Stimulated activated CD8-positive, alpha-beta memory T cell treated with anti-CD3 and anti-CD28 coated beads, Interleukin-15, amount 100 ng/mL, for 4 hours (primary cell): ENCODE results near the gene DPP3.

Source experiments
- DNase-seq, 2 donors: peaks; one replicate each; pipeline ENCODE4 v3.0.0-alpha.2; 2020; ENCODE audit warnings: low read depth in 2 of 2

DPP3 gene

DNA sequence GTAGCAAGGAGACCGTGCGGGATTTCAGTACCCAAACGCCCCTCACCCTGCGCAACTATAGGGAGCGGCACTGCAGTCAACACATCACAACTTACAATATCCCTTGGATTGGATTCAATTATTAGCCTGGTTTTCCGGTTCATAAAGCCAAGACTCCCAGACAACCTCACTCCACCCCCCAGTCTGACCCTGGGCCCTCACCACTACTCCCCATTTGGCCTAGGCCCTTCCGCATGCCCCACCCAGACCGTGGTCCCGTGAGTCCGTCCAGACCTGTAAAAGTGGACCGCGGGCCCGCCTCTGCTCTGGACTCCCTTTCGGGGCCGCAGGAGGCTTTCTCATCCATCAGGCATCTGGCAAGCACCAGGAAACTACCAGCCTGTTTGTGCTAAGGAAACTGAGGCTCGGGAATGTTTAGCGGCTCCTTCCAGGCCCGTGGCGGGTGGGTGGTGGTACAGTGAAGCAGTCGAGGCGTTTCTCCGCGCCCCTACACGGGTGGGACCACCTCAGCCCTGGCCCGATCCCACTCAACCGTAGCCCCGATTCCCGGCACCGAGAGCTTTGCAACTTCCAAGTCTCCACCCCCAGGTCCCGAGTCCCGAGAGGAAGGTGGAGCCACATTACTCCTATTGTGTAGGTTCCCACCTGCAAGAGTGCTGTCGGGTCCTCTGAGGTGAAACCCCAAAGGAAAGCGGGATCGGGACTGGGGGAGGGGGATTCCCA is 679 bp upstream of the DPP3 start:
- no peak for DNase-seq

DNA sequence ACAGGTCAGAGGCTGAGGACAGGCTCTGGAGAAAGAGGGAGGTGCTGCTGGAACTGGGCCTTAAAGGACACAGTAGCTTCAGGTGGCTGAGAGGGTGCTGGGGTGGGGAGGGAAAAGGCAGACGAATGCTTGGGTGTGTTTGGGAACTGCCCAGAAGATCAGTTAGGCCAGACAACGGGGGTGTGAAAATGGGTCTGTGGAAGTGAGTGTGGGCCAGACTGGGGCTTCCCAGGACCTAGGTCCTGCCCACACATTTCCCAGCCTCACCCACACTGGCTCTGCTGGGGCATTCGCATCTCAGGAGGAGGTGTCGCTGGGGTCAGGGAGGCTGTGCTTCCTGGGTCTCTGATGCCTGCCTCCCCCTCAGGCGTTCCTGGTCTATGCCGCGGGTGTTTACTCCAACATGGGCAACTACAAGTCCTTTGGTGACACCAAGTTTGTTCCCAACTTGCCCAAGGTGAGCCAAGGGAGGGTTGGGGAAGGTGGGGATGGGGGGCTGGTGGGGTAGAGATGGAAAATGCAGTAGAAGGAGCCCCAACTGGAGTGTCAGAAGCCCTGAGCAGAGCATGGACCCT is 4.7 kb downstream of the DPP3 start:
- no peak for DNase-seq

DNA sequence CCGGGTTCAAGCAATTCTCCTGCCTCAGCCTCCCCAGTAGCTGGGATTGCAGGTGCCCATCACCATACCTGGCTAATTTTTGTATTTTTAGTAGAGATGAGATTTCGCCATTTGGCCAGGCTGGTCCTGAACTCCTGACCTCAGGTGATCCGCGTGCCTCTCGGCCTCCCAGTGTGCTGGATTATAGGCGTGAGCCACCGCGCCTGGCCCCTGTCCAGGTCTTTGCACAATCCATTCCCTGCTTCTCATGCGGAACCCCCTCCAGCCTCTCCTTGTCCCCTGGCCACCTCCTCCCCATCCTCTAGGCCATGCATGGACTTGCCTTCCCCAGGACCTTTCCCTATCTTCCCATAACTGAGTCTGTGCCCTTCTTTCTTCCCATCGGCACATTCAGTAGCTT is 8.7 kb downstream of the DPP3 start:
- DNase-seq, result no peak

DNA sequence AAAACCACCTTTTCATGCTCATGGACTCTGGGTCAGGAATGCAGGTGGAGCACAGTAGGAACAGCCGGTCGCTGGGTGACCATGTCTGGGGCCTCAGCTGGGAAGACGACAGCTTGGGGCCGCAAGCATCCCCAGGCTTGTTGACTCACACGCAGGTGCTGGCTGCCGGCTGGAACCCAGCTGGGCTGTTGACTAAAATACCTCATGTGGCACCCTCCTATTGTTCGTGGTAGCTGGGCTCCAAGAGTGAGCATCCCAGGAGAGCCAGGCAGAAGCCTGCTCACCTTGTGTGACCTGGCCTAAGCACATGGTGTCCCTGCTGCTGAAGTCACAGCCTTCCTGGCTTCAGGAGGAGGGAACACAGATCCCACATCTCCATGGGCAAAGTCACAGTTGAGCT is 9.4 kb downstream of the DPP3 start:
- no peak for DNase-seq

DNA sequence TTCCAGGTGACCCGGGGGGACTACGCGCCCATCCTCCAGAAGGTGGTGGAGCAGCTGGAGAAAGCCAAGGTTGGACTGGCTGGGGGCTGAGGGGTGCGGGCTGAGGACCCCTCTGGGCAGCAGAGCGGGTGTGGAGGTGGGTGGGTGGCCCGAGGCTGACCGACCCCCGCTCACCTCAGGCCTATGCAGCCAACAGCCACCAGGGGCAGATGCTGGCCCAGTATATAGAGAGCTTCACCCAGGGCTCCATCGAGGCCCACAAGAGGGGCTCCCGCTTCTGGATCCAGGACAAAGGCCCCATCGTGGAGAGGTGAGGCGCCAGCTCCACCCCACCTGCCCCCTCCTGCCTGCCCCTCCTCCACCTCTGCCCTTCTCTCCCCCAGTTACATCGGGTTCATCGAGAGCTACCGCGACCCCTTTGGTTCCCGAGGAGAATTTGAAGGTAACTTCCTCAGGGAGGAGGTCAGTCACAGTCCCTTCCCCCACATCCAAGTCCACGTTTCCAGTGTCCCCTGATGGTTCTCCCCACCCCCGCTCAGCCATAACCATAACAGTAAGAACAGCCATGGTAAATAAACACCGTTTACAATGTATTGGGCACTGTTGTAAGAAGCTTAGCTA is 11.2 kb downstream of the DPP3 start:
- DNase-seq, result no peak

DNA sequence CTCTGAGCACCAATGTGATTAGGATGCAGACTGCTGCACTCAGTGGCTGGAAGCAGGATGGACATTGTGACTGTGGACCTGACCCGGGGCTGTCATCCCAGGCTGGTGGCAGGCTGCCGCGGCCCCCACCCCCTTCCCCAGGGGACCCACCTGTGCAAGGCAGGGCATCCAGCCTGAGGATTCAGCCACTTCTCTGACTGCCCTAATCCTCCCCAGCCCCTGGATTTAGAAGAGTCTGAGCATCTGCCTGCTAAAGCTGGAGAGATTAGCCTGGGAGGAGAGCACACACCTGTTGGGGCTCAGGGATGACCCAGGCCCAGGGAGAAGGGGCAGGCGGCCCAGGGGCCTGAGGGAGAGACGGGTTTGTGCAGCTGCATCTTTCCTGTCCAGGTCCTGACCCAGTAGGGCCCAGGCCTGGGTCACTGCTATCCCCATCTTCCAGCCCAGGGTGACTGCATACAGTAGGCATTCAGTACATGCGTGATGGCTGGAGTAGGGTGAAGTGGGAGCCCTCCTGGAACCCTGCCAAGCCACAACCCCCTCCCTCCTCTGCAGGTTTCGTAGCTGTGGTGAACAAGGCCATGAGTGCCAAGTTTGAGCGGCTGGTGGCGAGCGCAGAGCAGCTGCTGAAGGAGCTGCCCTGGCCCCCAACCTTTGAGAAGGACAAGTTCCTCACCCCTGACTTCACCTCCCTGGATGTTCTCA is 12.1 kb downstream of the DPP3 start:
- DNase-seq, result no peak

DNA sequence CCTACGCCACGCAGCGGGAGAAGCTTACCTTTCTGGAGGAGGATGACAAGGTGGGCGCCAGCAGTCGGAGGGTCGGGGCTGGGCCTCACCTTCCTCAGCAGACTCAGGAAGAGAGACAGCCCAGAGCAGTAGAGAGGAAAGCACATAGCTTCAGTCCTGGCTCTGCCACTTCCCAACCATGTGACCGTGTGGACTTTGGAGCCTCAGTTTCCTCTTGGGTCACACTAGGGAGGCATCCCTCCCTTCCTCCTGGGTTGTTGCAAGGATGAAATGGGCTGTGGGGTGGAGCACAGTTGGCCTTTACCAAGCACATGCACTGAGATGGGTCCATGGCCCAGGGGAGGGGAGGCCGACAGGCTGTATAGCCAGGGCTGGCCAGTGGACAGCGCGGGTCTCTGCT is 12.9 kb downstream of the DPP3 start:
- DNase-seq, result no peak

DNA sequence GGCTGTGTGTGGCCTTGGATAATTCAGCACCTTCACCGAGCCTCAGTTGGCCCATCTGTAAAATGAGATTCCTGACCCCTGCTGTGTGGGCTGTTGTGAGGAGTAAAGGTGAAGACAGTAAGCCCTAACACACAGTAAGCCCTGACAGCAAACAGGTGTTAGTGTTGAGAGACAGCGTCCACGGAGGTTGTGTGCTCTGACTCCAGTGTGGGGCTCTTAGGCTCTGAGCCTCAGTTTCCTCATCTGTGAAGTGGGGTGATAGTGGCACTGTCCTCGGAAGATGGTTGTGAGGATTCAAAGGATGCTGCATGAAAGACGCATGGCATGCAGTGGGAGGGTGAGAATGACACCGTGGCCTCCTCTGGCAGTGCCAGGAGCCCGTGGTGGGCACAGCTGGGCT is 14.2 kb downstream of the DPP3 start:
- DNase-seq, result no peak

DNA sequence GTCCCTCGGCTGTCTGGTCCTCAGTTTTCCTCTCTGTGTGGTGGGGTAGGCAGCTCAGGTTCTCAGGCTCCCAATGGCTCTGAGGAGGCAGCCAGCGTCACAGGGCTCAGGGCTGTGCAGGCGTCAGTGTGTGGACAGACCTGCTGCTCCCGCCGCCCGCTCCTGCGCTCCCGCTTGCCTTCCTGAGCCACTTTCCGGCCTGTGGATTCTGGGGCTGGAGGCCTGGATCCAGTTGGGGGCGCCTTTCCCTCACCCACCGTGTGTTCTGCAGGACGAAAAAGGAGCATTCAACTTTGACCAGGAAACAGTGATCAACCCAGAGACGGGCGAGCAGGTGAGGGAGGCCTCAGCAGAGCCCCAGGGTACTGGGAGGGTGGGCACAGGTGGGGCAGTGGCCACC is 14.7 kb downstream of the DPP3 start:
- DNase-seq, result no peak

DNA sequence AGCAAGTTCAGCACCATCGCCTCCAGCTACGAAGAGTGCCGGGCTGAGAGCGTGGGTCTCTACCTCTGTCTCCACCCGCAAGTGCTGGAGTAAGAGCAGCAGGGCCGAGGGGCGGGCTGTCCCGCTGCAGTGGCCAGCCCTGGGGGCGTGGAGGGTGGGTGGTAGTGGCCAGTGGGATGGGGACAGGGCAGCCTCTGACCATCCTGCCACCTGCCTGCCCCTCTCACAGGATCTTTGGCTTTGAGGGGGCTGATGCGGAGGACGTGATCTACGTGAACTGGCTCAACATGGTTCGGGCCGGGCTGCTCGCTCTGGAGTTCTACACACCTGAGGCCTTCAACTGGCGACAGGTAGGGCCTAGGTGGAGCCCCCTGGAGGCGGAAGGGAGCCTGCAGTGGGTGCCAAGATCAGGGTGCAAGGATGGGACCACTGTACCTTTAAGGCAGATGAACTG is 15.2 kb downstream of the DPP3 start:
- DNase-seq, result no peak

DNA sequence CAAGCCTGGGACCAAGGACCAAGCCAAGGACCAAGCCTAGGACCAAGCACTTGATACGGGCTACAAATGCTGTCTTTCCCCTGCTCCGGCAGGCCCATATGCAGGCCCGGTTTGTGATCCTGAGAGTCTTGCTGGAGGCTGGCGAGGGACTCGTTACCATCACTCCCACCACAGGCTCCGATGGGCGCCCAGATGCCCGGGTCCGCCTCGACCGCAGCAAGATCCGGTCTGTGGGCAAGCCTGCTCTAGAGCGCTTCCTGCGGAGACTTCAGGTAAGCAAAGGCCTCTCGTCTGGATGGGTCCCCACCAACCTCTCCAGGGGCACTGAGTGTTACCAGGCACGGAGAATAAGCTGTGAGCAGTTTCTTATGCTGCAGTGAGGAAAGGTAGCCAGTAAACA is 17.0 kb downstream of the DPP3 start:
- no peak for DNase-seq

DNA sequence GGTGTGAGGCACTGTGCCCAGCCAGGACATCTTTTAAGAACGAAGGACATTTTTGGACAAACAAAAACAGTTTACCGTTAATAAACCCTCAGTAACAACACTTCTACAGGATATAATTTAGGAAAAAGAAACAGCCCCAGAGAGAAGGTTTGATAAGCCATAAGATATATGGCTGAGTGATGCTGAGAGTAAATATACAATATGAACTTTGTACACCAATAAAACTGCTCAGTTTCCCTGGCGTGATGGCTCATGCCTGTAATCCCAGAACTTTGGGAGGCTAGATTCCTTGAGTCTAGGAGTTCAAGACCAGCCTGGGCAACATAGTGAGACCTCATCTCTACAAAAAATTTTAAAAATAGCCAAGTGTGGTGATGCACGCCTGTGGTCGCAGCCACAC is 18.3 kb downstream of the DPP3 start:
- DNase-seq, result no peak

DNA sequence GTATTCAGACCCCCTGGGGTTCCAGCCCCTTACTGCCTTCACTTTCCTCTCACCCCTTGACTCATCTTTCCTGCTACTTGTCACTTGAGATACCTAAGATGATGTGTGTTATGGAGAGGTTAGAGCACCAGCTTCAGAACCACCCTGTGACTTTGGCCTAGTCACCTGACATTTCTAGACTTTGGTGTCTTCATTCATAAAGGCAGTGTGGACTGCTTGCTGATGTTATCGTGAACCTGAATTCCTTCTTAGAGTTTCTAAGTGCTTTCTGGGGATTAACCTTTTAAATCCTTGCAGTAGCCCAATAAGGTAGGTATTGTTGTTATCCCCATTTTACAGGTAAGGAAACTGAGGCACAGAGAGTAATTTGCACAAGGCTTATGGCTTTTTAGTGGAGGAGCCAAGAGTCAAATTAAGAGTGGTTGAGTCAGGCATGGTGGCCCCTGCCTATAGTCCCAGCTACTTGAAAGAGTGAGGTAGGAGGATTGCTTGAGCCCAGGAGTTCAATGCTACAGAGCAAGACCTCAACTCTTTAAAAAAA is 25.1 kb downstream of the DPP3 start:
- DNase-seq, result no peak

DNA sequence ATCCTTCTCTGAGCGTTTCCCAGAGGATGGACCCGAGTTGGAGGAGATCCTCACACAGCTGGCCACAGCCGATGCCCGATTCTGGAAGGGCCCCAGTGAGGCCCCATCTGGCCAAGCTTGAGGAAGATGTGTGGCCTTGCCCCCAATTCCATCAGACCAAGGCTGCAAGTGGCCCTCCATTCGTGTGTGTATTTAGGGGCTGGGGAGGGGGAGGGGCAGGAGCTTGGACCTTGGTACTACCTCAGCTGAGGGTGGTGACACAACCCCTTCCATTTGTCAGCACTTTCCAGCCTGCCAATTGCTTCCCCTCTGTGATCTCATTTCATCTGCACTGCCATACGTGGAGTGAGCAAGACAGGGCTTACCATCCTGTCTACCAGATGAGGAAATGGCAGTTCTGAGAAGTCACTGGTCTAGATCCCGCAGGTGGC is 28.9 kb downstream of the DPP3 start:
- no peak for DNase-seq

DNA sequence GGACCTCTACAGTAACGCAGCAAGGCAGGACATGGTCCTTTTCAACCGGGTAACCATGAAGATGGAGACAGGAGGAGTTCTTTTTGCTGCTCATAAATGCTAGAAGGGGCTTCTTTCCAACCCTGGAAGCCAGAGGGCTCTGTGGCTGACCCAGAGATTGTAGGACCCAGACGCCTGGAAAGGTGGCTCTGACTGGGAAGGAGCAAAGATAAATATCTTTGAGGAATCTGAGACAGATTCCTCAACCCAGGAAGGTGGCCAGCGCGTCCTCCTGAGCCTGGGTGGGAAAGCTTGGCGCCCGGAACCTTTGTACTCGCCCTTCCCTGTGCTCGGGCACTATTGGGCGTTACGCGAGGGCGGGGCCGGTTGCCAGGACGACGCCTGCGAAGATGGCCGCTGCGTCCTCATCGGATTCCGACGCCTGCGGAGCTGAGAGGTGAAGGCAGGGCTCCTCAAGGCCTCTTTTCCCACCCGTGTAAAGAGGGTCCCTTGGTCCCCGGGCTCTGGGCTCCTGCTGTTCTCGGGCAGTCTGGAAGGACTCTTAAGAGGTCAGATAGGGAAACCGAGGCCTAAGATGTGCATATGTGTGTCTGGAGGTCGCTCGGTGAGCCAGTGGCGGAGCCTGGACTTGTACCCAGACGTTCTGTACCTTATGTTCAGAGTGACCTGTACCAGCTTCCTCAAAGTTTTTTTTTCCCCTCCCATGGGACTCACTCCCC is 30.2 kb downstream of the DPP3 start, which contains the start of gene BBS1:
Gene BBS1, plus strand, starts transcription at position 365 of the 719 bp plus-strand sequence. Its CDS starts 25 bp downstream, at position 390.
- peak; percentile 50 to 52 for DNase-seq

DNA sequence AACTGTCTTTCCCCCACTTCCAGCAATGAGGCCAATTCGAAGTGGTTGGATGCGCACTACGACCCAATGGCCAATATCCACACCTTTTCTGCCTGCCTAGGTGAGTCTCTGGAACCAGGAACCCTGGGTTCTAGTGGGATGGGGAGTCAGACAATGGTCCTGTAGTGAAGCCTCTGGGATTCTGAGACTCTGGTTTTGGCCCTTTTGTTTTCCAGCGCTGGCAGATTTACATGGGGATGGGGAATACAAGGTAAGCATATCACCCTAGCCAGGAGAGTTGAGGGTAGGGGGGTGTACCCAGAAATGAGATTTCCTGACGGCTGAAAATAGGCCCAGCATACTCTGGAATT is 30.7 kb downstream of the DPP3 start:
- DNase-seq, result no peak

DNA sequence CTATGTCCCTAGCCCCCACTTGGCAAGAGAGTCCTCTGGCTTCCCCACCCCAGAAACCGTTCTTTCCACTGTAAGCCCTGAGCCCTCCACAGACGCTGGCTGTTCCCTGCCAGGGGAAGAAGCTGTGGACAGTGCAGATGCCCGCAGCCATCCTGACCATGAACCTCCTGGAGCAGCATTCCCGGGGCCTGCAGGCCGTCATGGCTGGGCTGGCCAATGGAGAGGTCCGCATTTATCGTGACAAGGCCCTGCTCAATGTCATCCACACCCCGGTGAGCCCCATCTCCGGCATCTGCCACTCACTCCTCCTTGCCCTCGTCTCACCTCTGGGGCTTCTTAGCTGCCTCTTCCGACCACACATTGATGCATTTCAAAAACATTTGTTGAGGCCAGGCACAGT is 43.4 kb downstream of the DPP3 start:
- DNase-seq, result no peak

DNA sequence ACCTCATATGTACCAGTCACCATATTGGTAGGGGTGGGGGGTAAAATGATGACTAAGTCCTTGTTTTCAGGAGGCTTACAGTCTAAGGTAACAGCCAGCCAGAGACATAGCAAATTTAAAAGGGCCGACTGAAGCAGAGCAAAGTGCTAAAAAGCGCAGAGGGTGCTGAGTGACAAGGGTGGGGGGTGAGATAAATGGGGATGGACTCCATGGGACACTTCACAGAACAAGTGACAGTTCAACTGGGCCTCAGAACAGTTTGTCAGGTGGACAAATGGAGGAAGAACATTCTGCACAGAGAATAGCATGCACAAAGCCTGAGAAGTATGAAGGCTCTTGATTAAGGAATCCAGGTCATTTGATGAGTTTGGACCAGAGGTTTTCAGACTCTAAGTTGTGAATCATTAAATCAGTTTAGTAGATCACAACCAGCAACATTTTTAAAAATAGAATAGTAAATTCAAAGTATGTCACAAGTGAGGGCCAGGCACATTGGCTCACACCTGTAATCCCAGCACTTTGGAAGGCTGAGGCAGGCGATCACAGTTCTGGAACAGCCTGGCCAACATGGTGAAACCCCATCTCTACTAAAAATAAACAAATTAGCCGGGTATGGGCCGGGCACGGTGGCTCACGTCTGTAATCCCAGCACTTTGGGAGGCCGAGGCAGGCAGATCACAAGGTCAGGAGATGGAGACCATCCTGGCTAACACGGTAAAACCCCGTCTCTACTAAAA is 44.2 kb downstream of the DPP3 start:
- no peak for DNase-seq

DNA sequence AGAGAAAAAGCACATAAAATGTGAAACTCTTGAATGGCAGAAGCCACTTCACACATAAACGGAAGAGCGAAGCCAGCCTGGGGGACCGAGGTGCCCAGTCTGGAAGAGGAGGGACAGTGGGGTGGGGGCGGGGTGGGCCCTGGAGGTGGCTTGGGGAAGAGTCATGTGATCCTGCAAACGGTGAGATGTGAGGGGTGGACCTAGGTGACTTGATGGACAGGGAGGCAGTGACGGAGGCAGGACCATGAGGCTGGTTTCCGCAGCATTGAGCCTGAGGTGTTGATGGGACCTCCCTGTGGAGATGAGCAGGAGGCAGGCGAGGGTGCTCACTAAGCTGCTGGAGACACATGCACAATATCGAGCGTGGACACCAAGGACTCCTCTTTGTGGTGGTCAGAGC is 48.8 kb downstream of the DPP3 start:
- no peak for DNase-seq

DNA sequence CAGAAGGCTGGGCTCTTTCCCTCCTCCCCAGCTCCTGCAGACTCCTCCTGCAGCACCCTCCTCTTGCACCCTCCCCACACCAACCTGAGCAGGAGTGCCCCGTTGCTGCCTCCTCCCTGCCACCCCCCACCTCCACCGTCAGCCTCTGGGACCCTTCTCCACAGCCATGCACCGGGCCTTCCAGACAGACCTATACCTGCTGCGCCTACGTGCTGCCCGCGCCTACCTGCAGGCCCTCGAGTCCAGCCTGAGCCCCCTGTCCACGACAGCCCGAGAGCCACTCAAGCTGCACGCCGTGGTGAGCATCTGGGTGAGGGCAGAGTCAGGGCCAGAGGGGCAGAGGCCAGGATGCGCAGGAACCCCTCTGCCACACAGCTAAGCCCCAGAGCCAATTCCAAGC is 49.4 kb downstream of the DPP3 start:
- DNase-seq, result no peak
